Measurements from ENCODE around the gene GPATCH8.
A peak's percentile ranks its signal among the peaks of the same experiment; 100 is the strongest.

Gene GPATCH8

DNA sequence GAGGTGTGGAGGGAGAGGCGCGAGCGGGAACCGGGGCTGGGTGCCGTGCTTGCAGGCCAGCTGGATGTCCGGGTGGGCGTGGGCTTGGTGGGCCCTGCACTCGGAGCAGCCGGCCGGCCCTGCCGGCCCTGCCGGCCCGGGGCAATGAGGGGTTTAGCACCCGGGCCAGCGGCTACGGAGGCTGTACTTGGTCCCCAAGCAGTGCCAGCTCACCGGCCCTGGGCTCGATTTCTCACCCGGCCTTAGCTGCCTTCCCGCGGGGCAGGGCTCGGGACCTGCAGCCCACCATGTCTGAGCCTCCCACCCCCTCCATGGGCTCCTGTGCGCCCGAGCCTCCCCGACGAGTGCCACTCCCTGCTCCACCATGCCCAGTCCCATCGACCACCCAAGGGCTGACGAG, 24.7 kb upstream of the GPATCH8 start:
- Histone ChIP-seq H2AFZ (ENCODE audit: low read depth) (no peak overlapping the region), H3K79me2 (ENCODE audit: insufficient read depth, low read depth) (no peaks in the 10 kb centered on the region), H3K27me3 (ENCODE audit: insufficient read depth, low read depth) (no peaks in the 10 kb centered on the region; the same call in 1 of the 2 replicates), H3K27ac (no peak overlapping the region), H4K20me1 (ENCODE audit: insufficient read depth) (no peaks in the 10 kb centered on the region), H3K36me3 (ENCODE audit: insufficient read depth) (no peaks in the 10 kb centered on the region), H3K4me1 (ENCODE audit: low read depth, poor library complexity, severe bottlenecking) (peaks cover 4% of the 10 kb centered on the region), H3K9ac (no peak overlapping the region), H3K4me3 (IDR thresholded peaks at IDR 0.05; ENCODE audit: insufficient read depth, low read depth, low read length) (no peak overlapping the region), H3K4me2 (no peak overlapping the region)
- TF ChIP-seq, protein P1, sequence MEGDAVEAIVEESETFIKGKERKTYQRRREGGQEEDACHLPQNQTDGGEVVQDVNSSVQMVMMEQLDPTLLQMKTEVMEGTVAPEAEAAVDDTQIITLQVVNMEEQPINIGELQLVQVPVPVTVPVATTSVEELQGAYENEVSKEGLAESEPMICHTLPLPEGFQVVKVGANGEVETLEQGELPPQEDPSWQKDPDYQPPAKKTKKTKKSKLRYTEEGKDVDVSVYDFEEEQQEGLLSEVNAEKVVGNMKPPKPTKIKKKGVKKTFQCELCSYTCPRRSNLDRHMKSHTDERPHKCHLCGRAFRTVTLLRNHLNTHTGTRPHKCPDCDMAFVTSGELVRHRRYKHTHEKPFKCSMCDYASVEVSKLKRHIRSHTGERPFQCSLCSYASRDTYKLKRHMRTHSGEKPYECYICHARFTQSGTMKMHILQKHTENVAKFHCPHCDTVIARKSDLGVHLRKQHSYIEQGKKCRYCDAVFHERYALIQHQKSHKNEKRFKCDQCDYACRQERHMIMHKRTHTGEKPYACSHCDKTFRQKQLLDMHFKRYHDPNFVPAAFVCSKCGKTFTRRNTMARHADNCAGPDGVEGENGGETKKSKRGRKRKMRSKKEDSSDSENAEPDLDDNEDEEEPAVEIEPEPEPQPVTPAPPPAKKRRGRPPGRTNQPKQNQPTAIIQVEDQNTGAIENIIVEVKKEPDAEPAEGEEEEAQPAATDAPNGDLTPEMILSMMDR (conservative IDR thresholded peaks at IDR 0.05; ENCODE audit: low read depth, low read length) = no peak

DNA sequence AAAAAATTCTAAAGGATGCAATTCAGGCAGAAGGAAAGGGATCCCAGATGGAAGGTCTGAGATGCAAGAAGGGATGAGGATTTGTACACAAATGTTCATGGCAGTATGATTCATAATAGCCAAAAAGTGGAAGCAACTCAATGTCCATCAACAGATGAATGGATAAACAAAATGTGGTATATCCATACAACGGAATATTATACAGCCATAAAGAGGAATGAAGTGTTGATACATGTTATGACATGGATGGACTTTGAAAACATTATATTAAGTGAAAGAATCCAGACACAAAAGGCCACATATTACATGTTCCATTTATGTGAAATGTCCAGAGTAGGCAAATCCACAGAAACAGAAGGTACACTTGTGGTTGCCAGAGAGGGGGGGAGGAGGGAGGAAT, 23.9 kb upstream of the GPATCH8 start:
- H4K20me1 ChIP-seq (ENCODE audit: insufficient read depth) = no peaks in the 10 kb centered on the region
- no peak overlapping the region for H2AFZ ChIP-seq (ENCODE audit: low read depth)
- TF ChIP-seq, protein P1 (conservative IDR thresholded peaks at IDR 0.05; ENCODE audit: low read depth, low read length) = no peak
- no peaks in the 10 kb centered on the region for H3K36me3 ChIP-seq (ENCODE audit: insufficient read depth)
- no peak overlapping the region for H3K27ac ChIP-seq
- no peaks in the 10 kb centered on the region; the same call in 1 of the 2 replicates for H3K27me3 ChIP-seq (ENCODE audit: insufficient read depth, low read depth)
- no peak overlapping the region for H3K4me2 ChIP-seq
- no peak overlapping the region for H3K9ac ChIP-seq
- H3K4me3 ChIP-seq (IDR thresholded peaks at IDR 0.05; ENCODE audit: insufficient read depth, low read depth, low read length) = no peak overlapping the region
- no peaks in the 10 kb centered on the region for H3K79me2 ChIP-seq (ENCODE audit: insufficient read depth, low read depth)
- peaks cover 4% of the 10 kb centered on the region for H3K4me1 ChIP-seq (ENCODE audit: low read depth, poor library complexity, severe bottlenecking)

DNA sequence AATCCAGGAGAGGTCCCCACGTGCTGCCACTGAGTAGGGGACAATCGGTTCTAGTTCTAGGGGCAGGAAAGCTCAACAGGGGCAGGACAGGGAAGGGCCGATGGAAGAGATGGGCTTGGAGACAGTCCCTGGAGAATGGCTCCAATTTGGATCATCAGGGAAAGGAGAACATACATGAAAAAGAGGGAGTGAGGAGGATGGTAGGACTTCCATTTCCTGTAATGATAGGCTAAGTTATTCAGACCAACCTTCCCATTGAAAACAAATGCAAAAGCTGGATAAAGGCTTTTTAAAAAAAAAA, 20.4 kb upstream of the GPATCH8 start:
- peaks cover 4% of the 10 kb centered on the region for H3K4me1 ChIP-seq (ENCODE audit: low read depth, poor library complexity, severe bottlenecking)

DNA sequence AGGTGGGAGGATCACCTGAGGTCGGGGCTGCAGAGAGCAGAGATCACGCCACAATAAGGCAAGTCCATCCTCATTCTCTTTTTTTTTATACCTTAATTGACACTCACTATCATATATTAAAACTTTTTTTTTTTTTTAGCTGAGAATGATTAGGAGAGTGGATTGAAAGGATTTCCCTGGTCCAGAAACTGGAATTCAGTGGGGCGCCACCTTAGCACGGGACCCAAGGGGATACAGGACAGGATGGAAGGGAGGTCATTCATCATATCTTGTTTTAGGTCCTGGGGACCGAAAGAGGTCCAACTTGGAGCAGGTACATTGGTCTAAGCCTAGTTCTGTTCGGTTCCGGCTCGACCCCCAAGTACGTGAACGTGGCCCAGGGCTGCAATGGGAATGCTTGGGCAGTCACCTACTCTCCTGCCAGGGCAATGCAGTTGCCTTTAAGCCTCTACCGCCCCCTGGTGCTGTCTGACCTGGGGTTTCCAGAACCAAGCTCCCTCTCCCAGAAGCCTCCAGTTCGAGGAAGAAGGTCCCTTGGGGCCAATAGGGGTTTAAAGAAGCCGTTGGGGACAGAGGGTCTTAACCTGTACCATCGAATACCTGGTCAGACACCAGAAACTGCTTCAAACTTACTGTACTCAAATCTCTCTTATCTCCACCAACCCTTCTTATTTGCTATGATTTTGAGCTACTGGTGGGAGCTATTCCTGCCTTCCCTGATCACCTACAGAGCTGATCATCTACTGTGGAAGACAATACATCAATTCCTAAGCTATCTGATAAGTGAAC, 19.9 kb upstream of the GPATCH8 start:
- peak overlapping the region; percentile 25; the same call in 1 of the 2 replicates for H3K4me2 ChIP-seq
- no peak overlapping the region for H3K27ac ChIP-seq
- H2AFZ ChIP-seq (ENCODE audit: low read depth) = peak overlapping the region; percentile 85
- H3K79me2 ChIP-seq (ENCODE audit: insufficient read depth, low read depth) = no peaks in the 10 kb centered on the region
- no peaks in the 10 kb centered on the region for H3K27me3 ChIP-seq (ENCODE audit: insufficient read depth, low read depth)
- H3K36me3 ChIP-seq (ENCODE audit: insufficient read depth) = no peaks in the 10 kb centered on the region
- peaks cover 4% of the 10 kb centered on the region for H3K4me1 ChIP-seq (ENCODE audit: low read depth, poor library complexity, severe bottlenecking)
- TF ChIP-seq, protein P1 (conservative IDR thresholded peaks at IDR 0.05; ENCODE audit: low read depth, low read length) = peak; percentile 87
- no peak overlapping the region for H3K9ac ChIP-seq
- H4K20me1 ChIP-seq (ENCODE audit: insufficient read depth) = no peaks in the 10 kb centered on the region
- no peak overlapping the region for H3K4me3 ChIP-seq (IDR thresholded peaks at IDR 0.05; ENCODE audit: insufficient read depth, low read depth, low read length)

More for the DNA sequence above, 20.4 kb upstream of the GPATCH8 start:
- Histone ChIP-seq H3K27me3 (ENCODE audit: insufficient read depth, low read depth) (no peaks in the 10 kb centered on the region), H4K20me1 (ENCODE audit: insufficient read depth) (no peaks in the 10 kb centered on the region), H3K4me2 (peak overlapping the region; percentile 25; the same call in 1 of the 2 replicates), H3K27ac (no peak overlapping the region), H2AFZ (ENCODE audit: low read depth) (peak overlapping the region; percentile 85), H3K9ac (no peak overlapping the region), H3K4me3 (IDR thresholded peaks at IDR 0.05; ENCODE audit: insufficient read depth, low read depth, low read length) (no peak overlapping the region), H3K79me2 (ENCODE audit: insufficient read depth, low read depth) (no peaks in the 10 kb centered on the region), H3K36me3 (ENCODE audit: insufficient read depth) (no peaks in the 10 kb centered on the region)
- TF ChIP-seq, protein P1 (conservative IDR thresholded peaks at IDR 0.05; ENCODE audit: low read depth, low read length) = no peak
